Trophoblast cell (in vitro differentiated cells and primary cell): Measurements from ENCODE around the gene MEGF11.
A peak's percentile ranks its signal among the peaks of the same experiment; 100 is the strongest.

Source experiments
- DNase-seq, 2 donors: peaks; one replicate each; pipeline ENCODE4 v3.0.0-alpha.2; 2016
- H2AFZ ChIP-seq: 2 replicates; pipeline ENCODE4 v1.6.1; 2013; ENCODE audit warnings: low read length, moderate library complexity, mild to moderate bottlenecking; ENCODE audit not compliant: insufficient read depth, poor library complexity
- H2AK5ac ChIP-seq: 2 replicates; pipeline ENCODE4 v1.6.1; 2013; ENCODE audit warnings: mild to moderate bottlenecking, low read length
- H2BK120ac ChIP-seq: 2 replicates; pipeline ENCODE4 v1.6.1; 2013; ENCODE audit warnings: low read length, mild to moderate bottlenecking, moderate library complexity; ENCODE audit not compliant: insufficient read depth, poor library complexity
- H2BK12ac ChIP-seq: 2 replicates; pipeline ENCODE4 v1.6.1; 2013; ENCODE audit warnings: mild to moderate bottlenecking, low read length, moderate library complexity
- H2BK5ac ChIP-seq: 2 replicates; pipeline ENCODE4 v1.6.1; 2013; ENCODE audit warnings: low read length, low read depth, moderate library complexity, mild to moderate bottlenecking; ENCODE audit not compliant: poor library complexity
- H3K14ac ChIP-seq: 2 replicates; pipeline ENCODE4 v1.6.1; 2013; ENCODE audit warnings: mild to moderate bottlenecking, low read length
- H3K18ac ChIP-seq: 2 replicates; pipeline ENCODE4 v1.6.1; 2013; ENCODE audit warnings: mild to moderate bottlenecking, low read length
- H3K23ac ChIP-seq: 2 replicates; pipeline ENCODE4 v1.6.1; 2013; ENCODE audit warnings: low read length
- H3K27ac ChIP-seq: 2 replicates; pipeline ENCODE4 v1.5.1; 2013; ENCODE audit warnings: low read depth, mild to moderate bottlenecking, inconsistent platforms, low read length, moderate library complexity
- H3K27me3 ChIP-seq: 2 replicates; pipeline ENCODE4 v1.6.1; 2013; ENCODE audit warnings: inconsistent platforms, mild to moderate bottlenecking, low read length, moderate library complexity; ENCODE audit not compliant: insufficient read depth
- H3K36me3 ChIP-seq, 2 experiments: 1 replicate in 1 of 2; 2 replicates in 1 of 2; pipeline ENCODE4 v1.6.1; 2013; ENCODE audit warnings: low read length in 2 of 2, mild to moderate bottlenecking in 2 of 2, moderate library complexity in 1 of 2; ENCODE audit not compliant: insufficient read depth in 2 of 2, control insufficient read depth in 1 of 2
- H3K4ac ChIP-seq: 2 replicates; pipeline ENCODE4 v1.6.1; 2013; ENCODE audit warnings: low read depth, mild to moderate bottlenecking, low read length, moderate library complexity
- H3K4me1 ChIP-seq, 2 experiments: 1 replicate in 1 of 2; 2 replicates in 1 of 2; pipeline ENCODE4 v1.6.1; 2013; ENCODE audit warnings: low read length in 2 of 2, mild to moderate bottlenecking in 2 of 2, moderate library complexity in 1 of 2; ENCODE audit not compliant: insufficient read depth in 2 of 2, control insufficient read depth in 1 of 2
- H3K4me2 ChIP-seq: 2 replicates; pipeline ENCODE4 v1.6.1; 2013; ENCODE audit warnings: inconsistent platforms, mild to moderate bottlenecking, low read length, moderate library complexity
- H3K4me3 ChIP-seq: 2 replicates; pipeline ENCODE4 v1.5.1; 2013; ENCODE audit warnings: mild to moderate bottlenecking, low read depth, low read length, inconsistent platforms
- H3K79me1 ChIP-seq: one replicate; pipeline ENCODE4 v1.6.1; 2013; ENCODE audit warnings: low read length
- H3K79me2 ChIP-seq: 2 replicates; pipeline ENCODE4 v1.6.1; 2013; ENCODE audit warnings: low read length, mild to moderate bottlenecking; ENCODE audit not compliant: control insufficient read depth, insufficient read depth, poor library complexity
- H3K9ac ChIP-seq: 2 replicates; pipeline ENCODE4 v1.6.1; 2013; ENCODE audit warnings: mild to moderate bottlenecking, low read length
- H3K9me3 ChIP-seq: 2 replicates; pipeline ENCODE4 v1.6.1; 2013; ENCODE audit warnings: low read depth, mild to moderate bottlenecking, control low read depth, inconsistent platforms, low read length; ENCODE audit not compliant: insufficient read depth
- H4K12ac ChIP-seq: 2 replicates; pipeline ENCODE4 v1.6.1; 2013; ENCODE audit warnings: low read depth, mild to moderate bottlenecking, low read length, moderate library complexity
- H4K8ac ChIP-seq: 2 replicates; pipeline ENCODE4 v1.6.1; 2013; ENCODE audit warnings: low read depth, mild to moderate bottlenecking, low read length, moderate library complexity
- H4K91ac ChIP-seq: one replicate; pipeline ENCODE4 v1.6.1; 2013; ENCODE audit warnings: low read depth, mild to moderate bottlenecking, low read length, moderate library complexity
- WGBS: extraction: QIAGEN DNeasy Blood & Tissue Kit; methylation state at CpG from one replicate; pipeline ENCODE4 v1.1.7; 2013; ENCODE audit warnings: missing lambda C conversion rate; ENCODE audit not compliant: insufficient read length, insufficient coverage; ENCODE audit errors: extremely low coverage; 5-methylcytosine and 5-hydroxymethylcytosine counted together

Gene MEGF11

DNA sequence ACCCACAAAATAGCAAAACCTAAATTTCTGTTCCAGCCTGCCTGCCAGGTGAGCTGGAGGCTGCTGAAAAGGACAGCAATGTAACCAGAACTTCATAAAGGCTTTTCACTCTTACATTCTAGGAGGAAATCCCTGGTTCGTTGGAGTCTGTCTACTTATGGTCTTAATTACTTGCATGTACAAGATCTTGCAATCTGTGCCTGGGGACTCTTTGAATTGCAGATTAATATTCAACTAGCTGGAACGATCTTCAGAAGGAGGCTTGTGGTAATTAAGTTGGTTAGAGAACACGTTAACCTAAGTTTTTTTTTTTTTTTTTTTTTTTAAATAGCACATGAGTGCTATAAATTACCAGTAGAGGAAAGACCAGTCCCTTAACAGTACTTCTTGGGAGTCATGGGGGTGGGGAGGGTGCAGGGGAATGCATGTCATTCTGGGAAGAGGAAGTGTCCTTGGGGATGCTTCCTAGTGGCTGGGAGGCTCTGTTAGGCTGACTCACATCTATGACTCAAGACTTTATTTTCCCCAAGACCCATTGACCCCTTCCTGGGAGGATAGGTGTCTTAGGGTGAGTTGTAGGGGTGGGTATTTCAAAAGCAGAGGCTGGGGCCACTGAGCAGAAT, 244.5 kb downstream of the MEGF11 start:
- Histone ChIP-seq H3K4me3 (no peak overlapping the region), H2BK12ac (no peak overlapping the region), H4K8ac (no peak overlapping the region), H3K27ac (no peak overlapping the region), H3K4me2 (no peak overlapping the region), H2AFZ (no peak overlapping the region), H3K79me2 (no peaks in the 10 kb centered on the region), H2AK5ac (no peak overlapping the region), H3K9me3 (no peaks in the 10 kb centered on the region), H3K9ac (no peak overlapping the region), H3K23ac (no peak overlapping the region), H3K14ac (no peak overlapping the region), H4K12ac (no peak overlapping the region), H3K27me3 (no peaks in the 10 kb centered on the region), H2BK5ac (no peak overlapping the region), H2BK120ac (no peak overlapping the region), H3K4ac (no peak overlapping the region), H3K18ac (no peak overlapping the region), H3K4me1 (no peaks in the 10 kb centered on the region), H4K91ac (no peak overlapping the region), H3K36me3 (no peaks in the 10 kb centered on the region), H3K79me1 (no peaks in the 10 kb centered on the region)
- WGBS: no CpG with 5 or more reads among the region's 3 CpGs
- no peak for DNase-seq

DNA sequence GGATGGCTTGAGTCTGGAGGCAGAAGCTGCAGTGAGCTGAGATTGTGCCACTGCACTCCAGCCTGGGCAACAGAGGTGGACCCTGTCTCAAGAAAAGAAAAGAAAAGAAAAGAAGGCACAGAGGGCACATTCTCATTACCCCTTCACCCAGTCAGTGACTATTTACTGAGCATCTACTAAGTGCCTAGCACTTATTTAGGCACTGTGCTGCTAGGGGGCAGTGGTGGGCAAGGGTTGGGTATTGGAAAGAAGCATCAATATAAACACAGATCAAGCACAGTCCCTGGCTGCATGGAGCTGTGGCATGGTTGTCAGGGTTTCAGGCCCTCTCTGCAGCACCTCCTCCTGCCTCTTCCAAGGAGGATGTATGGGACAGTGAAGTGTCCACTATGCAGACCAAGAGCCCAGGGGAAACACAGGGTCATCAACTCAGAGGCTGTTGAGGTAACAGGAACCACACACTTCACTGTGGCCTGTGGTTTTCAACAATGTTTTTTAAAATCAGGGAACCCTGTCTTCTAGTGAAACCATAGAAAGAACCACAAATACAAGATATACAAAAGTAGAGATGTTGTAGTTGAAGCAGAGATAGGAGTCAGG, 245.8 kb downstream of the MEGF11 start:
- Histone ChIP-seq H4K8ac (no peak overlapping the region), H2AK5ac (no peak overlapping the region), H3K27me3 (no peaks in the 10 kb centered on the region), H2AFZ (no peak overlapping the region), H3K4me3 (no peak overlapping the region), H2BK12ac (no peak overlapping the region), H3K4me2 (no peak overlapping the region), H4K91ac (no peak overlapping the region), H3K27ac (no peak overlapping the region), H3K79me1 (no peaks in the 10 kb centered on the region), H3K9me3 (no peaks in the 10 kb centered on the region), H3K4ac (no peak overlapping the region), H3K18ac (no peak overlapping the region), H2BK5ac (no peak overlapping the region), H3K14ac (no peak overlapping the region), H4K12ac (no peak overlapping the region), H3K79me2 (no peaks in the 10 kb centered on the region), H2BK120ac (no peak overlapping the region), H3K23ac (no peak overlapping the region), H3K36me3 (no peaks in the 10 kb centered on the region), H3K4me1 (no peaks in the 10 kb centered on the region), H3K9ac (no peak overlapping the region)
- DNase-seq: peak in 1 of 2 donors; percentile 15

DNA sequence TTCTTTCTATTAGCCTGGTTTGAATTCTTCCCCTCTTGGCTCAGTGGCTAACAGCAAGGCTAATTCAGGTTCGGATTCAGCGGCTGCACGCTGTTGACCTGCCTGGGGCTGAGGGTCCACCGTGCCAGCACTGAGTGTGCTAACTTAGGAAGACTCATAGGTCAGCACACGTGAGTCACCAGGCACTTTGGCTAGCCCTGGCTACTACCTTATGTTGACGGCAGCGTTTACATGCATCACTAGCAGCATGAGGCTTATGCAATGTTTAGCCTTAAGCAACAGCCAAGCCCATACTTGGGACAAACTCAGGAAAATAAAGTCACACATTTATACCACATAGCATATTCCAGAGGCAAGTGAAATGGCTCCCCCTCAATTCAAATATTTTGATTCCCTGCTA, 246.6 kb downstream of the MEGF11 start:
- no peak overlapping the region for H3K14ac ChIP-seq
- H3K79me1 ChIP-seq: no peaks in the 10 kb centered on the region
- H3K36me3 ChIP-seq: no peaks in the 10 kb centered on the region
- no peaks in the 10 kb centered on the region for H3K27me3 ChIP-seq
- no peak overlapping the region for H2AK5ac ChIP-seq
- no peak overlapping the region for H4K91ac ChIP-seq
- no peak overlapping the region for H4K12ac ChIP-seq
- no peak overlapping the region for H3K4me3 ChIP-seq
- no peak overlapping the region for H3K9ac ChIP-seq
- no peak overlapping the region for H3K4me2 ChIP-seq
- no peaks in the 10 kb centered on the region for H3K9me3 ChIP-seq
- H3K27ac ChIP-seq: no peak overlapping the region
- WGBS: no CpG with 5 or more reads among the region's 7 CpGs
- H3K4ac ChIP-seq: no peak overlapping the region
- H3K18ac ChIP-seq: no peak overlapping the region
- no peak overlapping the region for H2AFZ ChIP-seq
- H2BK12ac ChIP-seq: no peak overlapping the region
- H2BK120ac ChIP-seq: no peak overlapping the region
- peak; percentile 48 to 62 for DNase-seq
- H3K23ac ChIP-seq: no peak overlapping the region
- no peak overlapping the region for H2BK5ac ChIP-seq
- no peaks in the 10 kb centered on the region for H3K79me2 ChIP-seq
- no peaks in the 10 kb centered on the region for H3K4me1 ChIP-seq
- no peak overlapping the region for H4K8ac ChIP-seq

DNA sequence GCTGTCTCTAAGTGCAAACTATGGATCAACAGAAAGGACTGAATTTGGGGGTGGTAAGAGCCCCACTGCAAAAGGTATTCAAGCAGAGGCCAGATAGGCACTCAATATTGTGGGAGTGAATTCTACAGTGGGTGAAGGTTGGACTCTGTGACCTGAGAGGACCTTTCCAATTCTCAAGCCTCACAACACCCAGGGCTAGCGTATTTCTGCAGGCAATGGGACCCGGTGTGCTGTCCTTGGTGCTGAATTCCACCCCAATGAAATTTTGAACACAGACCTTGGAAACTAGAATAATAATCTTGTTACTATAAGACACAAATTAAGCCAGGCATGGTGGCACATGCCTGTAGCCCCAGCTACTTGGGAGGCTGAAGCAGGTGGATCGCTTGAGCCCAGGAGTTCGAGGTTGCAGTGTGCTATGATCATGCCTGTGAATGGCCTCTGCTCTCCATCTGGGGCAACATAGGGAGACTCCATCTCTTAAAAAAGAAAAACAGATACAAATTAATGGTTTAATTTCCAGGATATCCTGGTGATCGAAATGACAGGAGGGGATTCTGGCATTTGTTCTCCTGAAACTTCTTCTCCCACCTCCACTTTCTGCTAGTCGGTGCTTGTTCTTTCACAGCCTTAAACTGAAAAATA, 248.8 kb downstream of the MEGF11 start:
- no CpG with 5 or more reads among the region's 6 CpGs for WGBS
- peak in 1 of 2 donors; percentile 56 for DNase-seq

More for the DNA sequence above, 248.8 kb downstream of the MEGF11 start:
- H2AK5ac ChIP-seq: no peak overlapping the region
- no peaks in the 10 kb centered on the region for H3K79me2 ChIP-seq
- no peak overlapping the region for H3K27ac ChIP-seq
- no peak overlapping the region for H3K4me2 ChIP-seq
- no peaks in the 10 kb centered on the region for H3K27me3 ChIP-seq
- H4K91ac ChIP-seq: no peak overlapping the region
- no peak overlapping the region for H3K18ac ChIP-seq
- H3K4me3 ChIP-seq: no peak overlapping the region
- H2AFZ ChIP-seq: no peak overlapping the region
- H2BK5ac ChIP-seq: no peak overlapping the region
- no peak overlapping the region for H3K4ac ChIP-seq
- H3K36me3 ChIP-seq: no peaks in the 10 kb centered on the region
- no peaks in the 10 kb centered on the region for H3K79me1 ChIP-seq
- no peak overlapping the region for H3K23ac ChIP-seq
- H2BK120ac ChIP-seq: no peak overlapping the region
- H4K8ac ChIP-seq: no peak overlapping the region
- H2BK12ac ChIP-seq: no peak overlapping the region
- H3K9me3 ChIP-seq: no peaks in the 10 kb centered on the region
- no peak overlapping the region for H4K12ac ChIP-seq
- H3K4me1 ChIP-seq: no peaks in the 10 kb centered on the region
- H3K9ac ChIP-seq: no peak overlapping the region
- no peak overlapping the region for H3K14ac ChIP-seq
